Measurements from ENCODE around the gene DNTT. TPM values are rescaled to one million over a fixed set of nuclear protein-coding genes. Genes with fewer than 3 reads are reported as not detected.
A peak's percentile ranks its signal among the peaks of the same experiment; 100 is the strongest.

DNTT gene
- polyA plus RNA-seq, 1 donor (not counting 4 experiments of a cell fraction or from before 2014, with no cell fraction given): not detected

DNA sequence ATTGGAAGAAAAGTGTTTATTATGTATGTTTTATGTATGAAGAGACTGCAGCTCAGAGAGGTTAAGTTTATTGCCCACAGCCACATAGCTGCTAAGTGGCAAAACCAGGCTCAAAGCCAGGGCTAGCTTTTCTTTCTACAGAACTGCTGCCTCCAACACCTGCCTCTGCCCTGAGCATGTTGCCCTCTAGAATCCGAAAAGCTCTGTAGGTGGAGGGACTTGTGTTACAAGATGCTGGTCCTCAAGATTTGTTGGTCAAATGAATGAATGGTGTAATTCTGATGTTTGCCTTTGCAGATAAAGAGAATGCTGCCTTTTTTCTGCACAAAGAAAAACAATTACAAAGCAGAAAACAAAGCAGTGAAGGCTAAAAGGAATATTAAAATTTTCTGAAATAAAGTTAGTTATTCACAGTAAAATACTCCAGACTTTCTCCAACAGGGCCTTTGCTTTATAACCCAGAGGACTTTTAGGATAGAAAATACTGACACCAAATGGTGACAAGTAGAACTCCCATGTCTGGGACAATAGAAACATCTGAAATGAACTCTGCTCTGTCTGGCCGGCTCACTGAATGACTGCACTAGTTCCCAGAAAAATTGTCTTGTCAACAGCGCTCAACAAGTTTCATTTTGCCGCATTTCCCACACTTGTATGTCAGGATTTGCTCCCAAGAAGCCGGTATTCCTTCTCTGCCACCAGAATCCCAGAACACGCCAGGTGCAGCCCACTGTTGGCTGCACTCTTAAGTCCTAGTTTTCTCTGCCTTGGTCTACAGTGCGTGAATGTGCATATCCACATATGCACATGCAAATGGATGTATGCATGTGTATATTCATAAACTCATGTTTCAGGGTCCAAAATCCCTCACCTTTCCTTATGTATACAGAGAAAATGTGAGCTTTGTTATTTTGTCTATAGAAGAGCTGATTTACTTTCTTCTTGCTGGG lies 11.0 kb upstream of the DNTT start:
- DNase-seq (ENCODE audit: low read depth, low spot score): no peak
- no peaks in the 10 kb centered on the region for H3K4me1 ChIP-seq (ENCODE audit: control insufficient read depth, extremely low read depth, insufficient read depth, low read length)
- H3K9me1 ChIP-seq (ENCODE audit: control insufficient read depth, extremely low read depth, insufficient read depth, low read length): no peaks in the 10 kb centered on the region
- no peak overlapping the region for H2AFZ ChIP-seq (ENCODE audit: control insufficient read depth, low read length)
- H3K27ac ChIP-seq (ENCODE audit: control insufficient read depth, insufficient read depth, low read length): no peak overlapping the region
- no peak overlapping the region for H3K4me3 ChIP-seq (ENCODE audit: control insufficient read depth in 2 of 3, extremely low read depth in 1 of 3, insufficient read depth in 2 of 3, low read depth in 1 of 3, low read length in 3 of 3)
- H3K27me3 ChIP-seq (ENCODE audit: control insufficient read depth, extremely low read depth, insufficient read depth, low read length): peaks cover 6% of the 10 kb centered on the region
- H3K4me2 ChIP-seq (ENCODE audit: control insufficient read depth, extremely low read depth, insufficient read depth, low read depth, low read length): no peak overlapping the region
- dilution Hi-C loops (cut with MboI; ENCODE audit: extremely low pct_ligation_motif_present, low sequenced_read_pairs): no loop called here
- FAIRE-seq: peak; percentile 79
- TF ChIP-seq EZH2 (IDR thresholded peaks at IDR 0.05; ENCODE audit: low read length): no peak
- TF ChIP-seq, protein P1, sequence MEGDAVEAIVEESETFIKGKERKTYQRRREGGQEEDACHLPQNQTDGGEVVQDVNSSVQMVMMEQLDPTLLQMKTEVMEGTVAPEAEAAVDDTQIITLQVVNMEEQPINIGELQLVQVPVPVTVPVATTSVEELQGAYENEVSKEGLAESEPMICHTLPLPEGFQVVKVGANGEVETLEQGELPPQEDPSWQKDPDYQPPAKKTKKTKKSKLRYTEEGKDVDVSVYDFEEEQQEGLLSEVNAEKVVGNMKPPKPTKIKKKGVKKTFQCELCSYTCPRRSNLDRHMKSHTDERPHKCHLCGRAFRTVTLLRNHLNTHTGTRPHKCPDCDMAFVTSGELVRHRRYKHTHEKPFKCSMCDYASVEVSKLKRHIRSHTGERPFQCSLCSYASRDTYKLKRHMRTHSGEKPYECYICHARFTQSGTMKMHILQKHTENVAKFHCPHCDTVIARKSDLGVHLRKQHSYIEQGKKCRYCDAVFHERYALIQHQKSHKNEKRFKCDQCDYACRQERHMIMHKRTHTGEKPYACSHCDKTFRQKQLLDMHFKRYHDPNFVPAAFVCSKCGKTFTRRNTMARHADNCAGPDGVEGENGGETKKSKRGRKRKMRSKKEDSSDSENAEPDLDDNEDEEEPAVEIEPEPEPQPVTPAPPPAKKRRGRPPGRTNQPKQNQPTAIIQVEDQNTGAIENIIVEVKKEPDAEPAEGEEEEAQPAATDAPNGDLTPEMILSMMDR (optimal IDR thresholded peaks at IDR 0.05 in 1 of 3, IDR thresholded peaks at IDR 0.05 in 1 of 3, conservative IDR thresholded peaks at IDR 0.05 in 1 of 3; ENCODE audit: extremely low read depth in 1 of 3, insufficient read depth in 2 of 3, low read length in 3 of 3): peak; percentile 43 to 67 (median 48)
- no peaks in the 10 kb centered on the region for H3K36me3 ChIP-seq (ENCODE audit: control insufficient read depth in 2 of 2, extremely low read depth in 1 of 2, insufficient read depth in 2 of 2, low read length in 2 of 2)
- no peaks in the 10 kb centered on the region for H3K79me2 ChIP-seq (ENCODE audit: control insufficient read depth, insufficient read depth, low read length)
- H3K9ac ChIP-seq (ENCODE audit: control insufficient read depth, extremely low read depth, insufficient read depth, low read length): no peak overlapping the region
- H3K9me3 ChIP-seq (ENCODE audit: control insufficient read depth, low read depth, low read length): no peaks in the 10 kb centered on the region
- no peaks in the 10 kb centered on the region for H4K20me1 ChIP-seq (ENCODE audit: control insufficient read depth, extremely low read depth, insufficient read depth, low read length)

DNA sequence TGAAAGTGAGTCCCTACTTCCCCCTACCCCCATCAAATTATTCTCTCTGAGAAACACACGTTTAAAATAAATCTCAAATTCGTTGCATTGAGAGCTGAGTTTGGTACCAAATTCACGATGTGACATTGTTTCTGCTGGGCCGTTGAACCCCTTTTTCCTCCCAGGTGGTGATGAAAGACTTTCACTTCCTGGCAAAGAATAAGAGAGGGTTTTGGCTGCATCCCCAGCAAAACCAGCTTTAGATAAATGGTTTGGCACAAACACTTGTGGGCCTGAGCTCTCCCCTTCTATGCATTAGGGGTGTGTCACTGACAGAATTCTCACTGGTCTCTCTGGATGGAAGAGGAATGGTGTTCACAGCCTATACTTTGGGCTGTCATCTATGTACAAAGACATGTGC lies 8.8 kb upstream of the DNTT start:
- no peaks in the 10 kb centered on the region for H3K9me3 ChIP-seq (ENCODE audit: control insufficient read depth, low read depth, low read length)
- dilution Hi-C loops (cut with MboI; ENCODE audit: extremely low pct_ligation_motif_present, low sequenced_read_pairs): no loop called here
- H3K27me3 ChIP-seq (ENCODE audit: control insufficient read depth, extremely low read depth, insufficient read depth, low read length): peaks cover 14% of the 10 kb centered on the region
- no peaks in the 10 kb centered on the region for H3K79me2 ChIP-seq (ENCODE audit: control insufficient read depth, insufficient read depth, low read length)
- no peak overlapping the region for H3K4me3 ChIP-seq (ENCODE audit: control insufficient read depth in 2 of 3, extremely low read depth in 1 of 3, insufficient read depth in 2 of 3, low read depth in 1 of 3, low read length in 3 of 3)
- no peaks in the 10 kb centered on the region for H3K36me3 ChIP-seq (ENCODE audit: control insufficient read depth in 2 of 2, extremely low read depth in 1 of 2, insufficient read depth in 2 of 2, low read length in 2 of 2)
- no peaks in the 10 kb centered on the region for H3K4me1 ChIP-seq (ENCODE audit: control insufficient read depth, extremely low read depth, insufficient read depth, low read length)
- H2AFZ ChIP-seq (ENCODE audit: control insufficient read depth, low read length): no peak overlapping the region
- DNase-seq (ENCODE audit: low read depth, low spot score) (no peak), FAIRE-seq (no peak)
- H3K9ac ChIP-seq (ENCODE audit: control insufficient read depth, extremely low read depth, insufficient read depth, low read length): no peak overlapping the region
- H3K27ac ChIP-seq (ENCODE audit: control insufficient read depth, insufficient read depth, low read length): no peak overlapping the region
- TF ChIP-seq, protein P1 (optimal IDR thresholded peaks at IDR 0.05 in 1 of 3, IDR thresholded peaks at IDR 0.05 in 1 of 3, conservative IDR thresholded peaks at IDR 0.05 in 1 of 3; ENCODE audit: extremely low read depth in 1 of 3, insufficient read depth in 2 of 3, low read length in 3 of 3): no peak
- no peak for TF ChIP-seq EZH2 (IDR thresholded peaks at IDR 0.05; ENCODE audit: low read length)
- H4K20me1 ChIP-seq (ENCODE audit: control insufficient read depth, extremely low read depth, insufficient read depth, low read length): no peaks in the 10 kb centered on the region
- no peaks in the 10 kb centered on the region for H3K9me1 ChIP-seq (ENCODE audit: control insufficient read depth, extremely low read depth, insufficient read depth, low read length)
- no peak overlapping the region for H3K4me2 ChIP-seq (ENCODE audit: control insufficient read depth, extremely low read depth, insufficient read depth, low read depth, low read length)
